ENCODE measurements around the gene ITSN2.
"Not testable (repeated sequence)": the region's sequence is repeated elsewhere in the genome, so short reads cannot be mapped to it uniquely, and the experiment has no call there.

Gene ITSN2

DNA sequence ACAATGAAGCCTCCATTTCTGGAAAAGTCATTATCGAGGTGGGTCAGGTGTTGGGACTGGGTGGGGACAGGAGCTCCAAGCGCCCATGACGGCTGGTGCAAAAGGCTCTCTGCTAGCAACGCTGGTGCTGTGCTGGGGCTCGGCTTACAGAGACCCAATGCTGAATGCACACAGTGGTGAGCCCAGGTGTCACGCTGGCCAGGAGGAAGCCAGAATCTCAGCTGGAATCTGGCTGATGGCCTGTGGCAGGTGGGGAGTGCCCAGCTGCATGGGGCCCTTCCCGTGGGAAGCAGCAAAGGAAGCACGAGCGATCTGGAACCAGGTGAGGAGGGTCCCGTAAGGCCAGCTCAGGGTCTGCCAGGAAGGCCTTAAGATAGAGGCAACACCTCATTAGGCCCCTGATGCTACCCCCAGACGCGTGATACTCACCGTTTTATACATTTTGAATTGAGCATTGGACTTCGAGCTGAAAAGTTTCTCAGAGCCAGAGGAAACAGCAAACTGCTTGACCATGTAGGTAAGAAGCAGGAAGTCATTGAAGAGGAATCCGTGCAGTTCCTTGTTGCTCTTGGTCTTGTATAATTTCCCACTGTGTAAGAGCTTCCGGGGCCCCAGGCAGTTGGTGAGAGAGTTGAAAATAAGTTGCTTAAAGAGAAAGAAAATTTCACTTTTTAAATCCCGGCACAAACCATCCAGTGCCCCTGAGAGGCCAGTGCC is 150.8 kb downstream of the ITSN2 start:
- no peak for DNase-seq

DNA sequence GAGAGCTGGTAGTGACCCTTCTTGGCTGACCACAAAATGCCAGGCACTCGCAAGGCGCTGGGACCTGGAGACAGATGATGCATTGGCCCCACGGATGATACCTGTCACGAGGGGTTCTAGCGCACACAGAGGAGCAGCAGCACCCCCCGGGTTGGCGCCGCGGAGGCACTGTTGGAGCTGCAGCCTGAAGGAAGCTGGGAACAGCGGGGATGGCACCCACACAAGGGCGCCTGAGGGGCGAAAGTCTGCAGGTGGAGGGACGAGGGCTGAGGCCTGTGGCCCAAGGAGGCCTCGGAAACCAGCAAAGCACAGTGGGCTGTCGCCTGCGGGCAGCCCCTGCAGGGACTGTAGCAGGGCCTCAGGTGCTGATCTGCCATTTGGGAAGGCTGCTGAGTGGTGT is 151.8 kb downstream of the ITSN2 start:
- no peak for DNase-seq

DNA sequence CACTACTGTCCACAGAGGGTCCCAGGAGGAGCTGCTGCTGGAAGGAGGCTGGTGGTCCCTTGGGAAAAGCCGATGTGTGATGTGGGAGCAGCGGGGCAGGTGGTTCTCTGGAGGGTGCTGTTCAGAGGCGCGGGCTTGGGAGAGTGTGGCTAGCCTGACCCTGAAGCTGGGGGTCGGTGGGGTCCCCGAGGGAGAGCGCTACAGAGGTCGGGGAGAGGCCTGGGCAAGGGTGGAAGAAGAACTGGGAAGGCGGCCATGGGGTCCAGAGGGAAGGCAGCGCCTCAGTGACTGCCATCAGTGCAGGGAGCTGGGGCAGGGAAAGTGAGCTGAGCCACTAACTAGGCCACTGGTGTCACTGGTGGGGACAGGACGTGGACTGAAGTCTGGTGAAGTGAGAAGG is 153.0 kb downstream of the ITSN2 start:
- DNase-seq = no peak

DNA sequence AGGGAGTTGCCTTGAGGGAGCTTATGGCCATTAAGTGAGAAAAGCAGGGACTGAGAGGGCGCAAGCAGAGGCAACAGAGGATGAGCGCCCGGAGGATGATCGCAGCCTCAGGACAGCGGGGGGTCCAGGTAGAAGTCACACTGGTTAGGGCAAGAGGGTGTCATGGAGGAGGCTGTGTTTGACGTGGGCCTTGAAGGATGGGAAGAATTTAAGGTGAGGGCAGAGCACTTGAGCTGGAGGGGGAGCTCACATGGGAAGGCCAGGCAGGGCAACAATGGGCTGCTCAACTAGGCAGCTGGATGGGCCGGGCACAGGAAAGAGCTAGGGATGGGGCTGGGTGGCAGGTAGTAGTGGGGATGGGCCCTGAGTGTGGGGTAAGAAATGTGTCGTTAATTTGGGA is 153.6 kb downstream of the ITSN2 start:
- DNase-seq = no peak

DNA sequence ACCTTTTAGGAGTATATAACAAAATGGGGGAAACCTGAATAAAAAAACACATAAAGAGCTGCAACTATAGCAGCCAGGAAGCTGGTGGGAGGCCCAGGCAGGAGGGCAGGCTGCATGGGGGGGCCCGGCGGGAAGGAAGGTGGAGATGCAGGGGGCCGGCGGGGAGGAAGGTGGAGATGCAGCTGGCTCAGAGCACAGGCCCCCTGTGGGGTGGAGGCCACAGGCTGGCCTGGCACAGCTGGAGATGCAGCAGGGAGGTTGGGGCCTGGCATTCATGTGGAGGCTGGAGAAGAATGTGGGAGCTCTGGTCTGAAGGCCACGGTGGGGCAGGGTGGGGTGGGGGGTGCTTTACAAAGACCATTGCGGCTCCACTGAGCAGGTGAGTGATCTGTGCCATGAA is 154.1 kb downstream of the ITSN2 start:
- no peak for DNase-seq

DNA sequence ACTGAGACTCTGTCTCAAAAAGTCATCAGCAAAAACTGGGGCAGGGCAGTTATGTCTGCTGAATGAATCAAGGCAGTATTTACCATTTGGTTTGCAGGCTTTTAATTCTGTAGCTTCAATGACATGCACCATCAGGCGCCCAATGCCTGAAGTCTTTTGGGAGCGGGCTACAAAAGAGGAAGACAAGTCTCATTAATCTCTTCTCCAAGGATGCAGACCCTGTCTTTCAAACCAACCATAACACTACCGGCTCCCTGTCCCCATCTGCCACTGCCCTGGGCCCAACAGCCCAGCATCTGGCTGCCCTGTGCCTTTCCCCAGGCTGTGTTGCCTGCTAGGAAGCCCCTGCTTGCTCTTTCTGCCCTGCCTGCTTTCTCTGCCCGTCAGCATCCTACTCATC is 155.2 kb downstream of the ITSN2 start:
- DNase-seq = no peak

DNA sequence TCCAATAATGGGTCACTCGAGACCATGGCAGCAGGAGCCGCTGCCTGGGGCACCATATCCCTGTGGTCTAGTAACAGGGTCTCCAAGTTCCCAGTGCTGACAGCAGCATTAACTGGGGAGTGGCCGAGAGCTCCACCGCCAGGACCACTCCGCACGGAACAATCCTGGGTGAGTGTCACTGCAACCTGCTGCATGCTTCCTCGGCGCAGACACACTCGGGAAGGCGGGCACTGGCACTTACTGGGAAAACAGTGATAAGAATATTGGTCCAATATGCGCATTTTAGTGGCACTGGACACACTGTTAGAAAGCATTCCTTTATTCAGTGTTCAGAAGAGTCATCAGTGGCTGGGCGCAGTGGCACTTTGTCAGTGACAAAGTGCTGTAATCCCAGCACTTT is 155.8 kb downstream of the ITSN2 start:
- no peak for DNase-seq

DNA sequence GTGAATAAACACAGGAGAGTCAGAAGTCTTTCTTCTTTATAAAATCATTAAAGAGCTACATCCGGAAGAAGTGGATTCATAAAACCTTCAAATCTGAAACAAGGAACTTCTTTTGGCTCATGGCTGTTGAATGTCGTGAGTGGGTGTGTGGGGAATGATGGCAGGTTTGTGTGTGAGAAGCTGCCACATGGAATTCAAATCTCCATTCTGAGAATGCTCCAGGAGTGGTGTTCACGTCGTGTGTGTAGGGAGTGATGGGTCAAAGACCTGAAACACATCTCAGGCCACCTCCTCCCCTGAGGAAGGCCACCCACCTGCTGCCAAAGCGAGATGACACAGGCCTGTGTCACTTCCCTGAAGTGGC is 156.6 kb downstream of the ITSN2 start:
- DNase-seq = no peak

DNA sequence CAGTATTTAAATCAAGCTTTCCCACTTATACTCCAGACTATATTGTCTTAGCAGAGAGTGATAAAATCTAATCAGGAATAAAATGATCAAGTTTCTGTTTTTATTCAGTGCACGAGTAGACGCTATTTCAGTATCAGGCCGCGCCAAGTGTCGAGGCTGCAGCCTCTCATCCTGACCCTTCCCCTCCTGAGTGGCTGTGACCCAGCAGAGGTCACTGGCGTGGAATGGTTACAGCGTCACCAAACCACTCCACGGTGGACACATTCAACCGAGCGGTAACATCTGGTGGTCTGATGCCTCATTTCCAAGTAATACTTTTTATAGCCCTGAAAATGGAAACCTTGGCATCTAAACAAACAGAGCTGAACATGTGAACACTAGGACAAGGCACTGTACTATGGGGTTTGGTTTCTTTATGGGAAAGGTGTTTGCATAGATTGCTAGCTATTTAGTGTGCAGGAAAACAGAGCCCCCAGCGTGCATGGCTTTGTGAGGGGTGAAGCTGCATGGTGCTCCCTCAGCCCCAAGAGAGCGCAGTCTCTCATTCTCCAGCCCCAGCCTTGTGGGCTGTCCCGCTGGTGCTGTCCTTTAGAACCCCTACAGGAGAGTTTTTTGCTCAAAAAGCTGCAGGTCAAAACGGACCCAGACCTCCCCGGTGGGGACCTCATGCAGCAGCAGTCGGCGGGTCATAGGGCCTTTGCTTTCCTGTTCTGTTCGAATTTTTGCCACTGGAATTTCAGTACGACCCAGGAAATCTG is 157.1 kb downstream of the ITSN2 start:
- DNase-seq = no peak

DNA sequence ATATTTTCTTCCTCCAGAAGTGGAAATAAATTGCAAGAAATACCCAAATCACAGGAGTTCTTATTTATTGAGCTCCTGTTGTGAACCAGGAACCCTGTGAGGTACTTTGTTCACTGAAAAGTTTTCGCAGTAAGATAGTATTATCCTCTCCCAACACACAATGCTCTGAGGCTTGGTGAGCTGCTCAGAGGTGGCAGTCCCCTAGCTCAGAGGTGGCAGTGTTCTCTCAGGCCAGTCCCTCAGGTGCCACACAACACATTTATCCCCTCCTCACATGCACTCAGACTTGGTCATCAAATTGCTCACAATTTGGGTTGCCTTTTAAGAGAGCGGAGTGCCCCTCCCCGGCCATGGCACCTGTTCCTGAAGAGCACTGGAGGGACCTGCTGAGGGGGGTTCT is 159.5 kb downstream of the ITSN2 start:
- DNase-seq = no peak

DNA sequence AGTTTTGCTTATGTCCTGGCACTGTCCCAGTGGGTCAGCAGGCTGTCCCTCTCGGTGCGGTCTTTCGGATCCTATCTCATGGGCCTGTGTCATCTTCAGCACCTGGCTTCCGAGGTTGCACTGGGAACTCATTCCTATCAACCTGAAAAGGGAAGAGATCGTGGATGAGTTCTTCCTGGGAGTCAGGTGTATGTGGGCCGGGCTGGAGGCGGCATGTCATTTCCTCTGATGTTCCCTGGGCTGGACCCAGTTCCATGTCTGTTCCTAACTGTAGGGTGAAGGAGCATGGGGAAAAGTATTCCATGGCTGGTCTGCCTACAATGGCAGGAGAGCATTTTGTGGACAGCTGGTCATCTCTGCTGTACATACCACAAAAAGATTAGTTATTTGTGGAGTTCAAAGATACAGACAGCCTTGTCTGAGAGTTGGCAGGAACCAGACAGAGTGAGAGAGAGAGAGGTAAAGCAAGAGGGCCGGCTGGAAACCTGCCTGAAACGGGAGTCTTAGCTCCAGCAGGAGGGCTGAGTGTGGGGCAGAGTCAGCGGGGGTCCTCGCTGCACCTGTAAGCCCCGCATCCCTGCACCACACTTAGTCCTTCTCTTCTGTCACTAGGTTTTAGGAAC is 160.3 kb downstream of the ITSN2 start:
- DNase-seq = no peak

DNA sequence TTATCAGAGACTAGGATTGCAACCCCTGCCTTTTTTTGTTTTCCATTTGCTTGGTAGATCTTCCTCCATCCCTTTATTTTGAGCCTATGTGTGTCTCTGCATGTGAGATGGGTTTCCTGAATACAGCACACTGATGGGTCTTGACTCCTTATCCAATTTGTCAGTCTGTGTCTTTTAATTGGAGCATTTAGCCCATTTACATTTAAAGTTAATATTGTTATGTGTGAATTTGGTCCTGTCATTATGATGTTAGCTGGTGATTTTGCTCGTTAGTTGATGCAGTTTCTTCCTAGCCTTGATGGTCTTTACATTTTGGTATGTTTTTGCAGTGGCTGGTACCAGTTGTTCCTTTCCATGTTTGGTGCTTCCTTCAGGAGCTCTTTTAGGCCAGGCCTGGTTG is 163.1 kb downstream of the ITSN2 start:
- not testable (repeated sequence) for DNase-seq

DNA sequence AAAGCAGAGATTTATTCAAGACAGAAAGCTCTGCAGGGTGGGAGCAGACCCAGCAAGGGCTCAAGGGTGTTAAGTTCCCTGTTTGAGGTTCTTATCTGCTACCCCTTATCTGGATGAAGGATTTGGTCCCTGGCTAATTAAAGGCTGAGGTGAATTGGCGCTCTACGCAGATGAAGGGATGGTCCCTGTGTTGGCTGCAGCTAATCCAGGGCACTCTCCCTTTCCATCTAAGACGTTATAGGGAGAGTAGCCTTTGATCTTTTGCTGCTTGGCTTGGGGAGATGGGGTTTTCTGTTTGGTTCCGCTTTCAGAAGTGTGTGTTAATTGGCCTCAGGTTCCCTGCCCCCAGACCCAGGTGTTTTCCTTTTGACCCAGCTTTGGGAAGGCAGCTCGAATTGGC is 168.5 kb downstream of the ITSN2 start:
- DNase-seq = no peak

DNA sequence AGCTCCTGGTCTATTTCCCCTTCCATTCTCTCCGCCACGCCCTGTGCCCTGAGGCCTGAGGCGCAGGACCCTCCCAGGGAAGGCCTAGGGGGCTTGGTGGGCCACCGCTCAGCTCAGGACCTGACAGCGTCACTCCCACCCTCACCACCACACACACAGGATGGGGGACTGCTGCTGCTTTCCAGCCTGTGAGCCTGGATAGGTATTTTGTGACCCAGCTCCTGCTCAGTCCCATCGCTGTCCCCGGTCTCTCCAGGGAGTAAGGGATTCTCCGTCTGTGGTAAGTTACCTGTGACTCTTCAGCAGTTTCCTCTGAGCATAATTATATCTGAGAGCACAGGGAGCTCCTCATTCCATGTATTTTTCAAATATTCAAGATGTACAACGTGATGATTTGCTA is 169.2 kb downstream of the ITSN2 start:
- no peak for DNase-seq

DNA sequence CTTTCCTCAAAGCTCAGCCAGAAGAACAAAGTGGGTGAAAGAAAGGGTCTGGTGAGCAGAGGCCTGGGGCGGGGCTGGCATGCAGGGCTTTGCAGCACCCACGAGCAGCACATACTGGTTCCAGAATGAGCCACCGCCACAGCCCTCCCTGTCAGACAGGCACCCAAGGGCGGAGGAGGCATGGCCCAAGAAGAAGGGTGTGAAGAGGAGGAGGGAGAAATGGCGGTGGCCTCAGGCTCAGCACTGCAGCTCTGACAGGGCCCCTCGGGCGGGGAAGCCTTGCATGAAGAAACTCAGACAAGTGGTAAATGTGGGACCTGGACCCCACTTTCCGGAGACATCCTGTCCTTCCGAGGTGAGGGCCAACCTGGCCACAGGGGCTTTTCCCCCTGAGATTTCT is 169.8 kb downstream of the ITSN2 start:
- DNase-seq = no peak

DNA sequence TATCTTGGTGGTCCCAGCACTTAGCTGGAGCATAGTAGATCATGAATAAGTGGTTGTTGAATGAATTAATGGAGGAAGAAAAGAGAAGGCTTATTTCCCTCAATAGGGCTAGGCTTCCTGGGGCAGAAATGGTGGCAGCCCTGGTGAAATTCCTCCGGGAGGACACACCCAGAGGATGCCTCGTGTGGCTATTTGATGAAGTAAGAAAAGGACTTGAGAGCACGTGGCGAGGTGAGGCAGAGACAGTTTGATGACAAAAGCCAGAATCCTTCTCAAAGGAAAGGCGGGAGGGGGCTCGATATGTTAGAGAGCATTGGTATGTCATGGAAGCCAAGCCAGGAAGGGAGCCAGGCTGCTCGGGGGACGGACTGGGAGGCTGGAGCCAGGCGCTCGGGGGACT is 170.8 kb downstream of the ITSN2 start:
- DNase-seq = no peak

DNA sequence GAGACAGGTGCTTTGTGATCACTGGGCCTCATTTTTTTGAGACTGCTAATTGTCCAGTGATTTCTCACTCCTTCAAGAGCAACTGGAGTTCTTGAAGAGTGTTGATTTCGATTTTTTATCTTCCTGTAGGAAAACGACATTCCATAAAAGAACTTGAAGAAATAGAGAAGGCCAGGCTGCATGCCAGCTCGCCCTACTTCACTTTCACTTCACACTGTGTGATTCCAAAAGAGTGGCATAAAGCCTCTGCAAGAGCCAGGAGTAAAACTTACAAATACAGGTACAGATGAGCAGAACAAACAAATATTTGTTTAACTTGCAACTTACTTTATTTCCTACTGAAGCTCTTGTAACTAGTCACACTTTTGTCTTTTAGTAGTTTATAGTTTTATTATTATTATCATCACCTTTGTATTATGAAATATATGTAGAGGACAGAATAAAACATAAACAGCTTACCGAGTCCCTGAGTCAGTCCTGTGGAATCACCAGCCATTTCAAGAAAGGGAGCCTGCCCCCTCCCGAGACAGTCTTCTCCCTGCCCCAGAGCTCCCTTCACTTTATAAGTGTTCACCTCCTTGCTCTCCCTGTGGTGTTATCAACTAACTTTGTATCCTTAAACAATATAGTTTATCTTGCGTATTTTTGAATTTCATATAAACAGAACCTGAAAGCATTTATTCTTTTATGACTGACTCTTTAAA is 176.8 kb downstream of the ITSN2 start:
- no peak for DNase-seq

DNA sequence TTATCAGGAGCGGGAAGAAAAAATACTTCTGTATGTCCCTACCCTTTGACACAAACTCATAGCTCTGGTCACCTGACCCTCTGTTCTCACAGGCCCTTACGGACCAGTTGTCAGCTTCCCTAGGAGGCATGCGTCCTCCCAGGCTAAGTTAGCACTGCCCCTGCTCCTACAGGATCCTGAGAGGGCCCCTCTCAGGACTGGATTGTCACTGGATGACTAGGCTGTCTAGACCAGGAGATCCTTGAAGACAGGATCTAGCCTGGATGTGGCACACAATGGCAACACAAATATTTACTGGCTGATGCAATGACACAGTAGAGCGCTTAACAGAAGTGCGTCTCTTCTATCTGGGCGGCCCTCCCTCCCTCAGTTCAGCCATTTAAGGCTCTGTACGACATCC is 177.8 kb downstream of the ITSN2 start:
- no peak for DNase-seq

DNA sequence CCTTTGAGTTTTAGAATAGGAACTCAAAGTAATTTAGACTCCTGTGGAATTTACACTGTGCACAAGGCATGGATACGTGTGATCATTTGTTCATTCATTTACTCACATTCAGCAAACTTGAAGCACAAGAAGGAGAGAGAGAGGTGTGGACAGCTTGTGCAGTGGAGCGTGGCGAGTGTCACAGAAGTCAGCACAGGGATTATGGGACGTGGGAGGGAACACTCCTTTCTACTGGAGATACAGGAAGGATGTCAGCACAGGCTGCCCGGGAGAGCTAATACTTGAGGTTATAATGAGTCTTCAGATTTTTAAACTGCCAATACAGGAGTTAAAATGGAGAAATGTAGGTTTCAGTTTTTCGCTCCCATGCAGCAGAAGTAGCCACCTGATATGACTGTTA is 178.5 kb downstream of the ITSN2 start:
- no peak for DNase-seq

DNA sequence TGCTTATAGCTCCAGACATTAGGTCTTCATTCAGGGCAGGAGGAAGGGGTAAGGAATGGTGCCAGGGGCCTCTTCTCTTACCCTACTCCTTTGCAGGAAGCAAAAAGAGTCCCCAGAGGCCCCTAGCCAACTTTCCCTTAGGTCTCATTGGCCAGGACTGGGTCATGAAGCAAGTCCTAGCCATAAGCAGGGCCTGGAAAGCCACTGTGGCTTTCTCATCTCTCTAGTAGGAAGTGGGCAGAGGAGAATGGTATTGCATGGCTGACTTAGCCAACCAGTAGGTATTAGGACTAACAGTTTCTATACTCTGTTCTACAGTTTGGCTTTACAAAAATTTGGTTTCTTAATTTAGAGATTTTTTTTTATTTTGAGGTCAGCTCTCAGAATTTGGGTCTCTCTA is 180.7 kb downstream of the ITSN2 start:
- DNase-seq = no peak

DNA sequence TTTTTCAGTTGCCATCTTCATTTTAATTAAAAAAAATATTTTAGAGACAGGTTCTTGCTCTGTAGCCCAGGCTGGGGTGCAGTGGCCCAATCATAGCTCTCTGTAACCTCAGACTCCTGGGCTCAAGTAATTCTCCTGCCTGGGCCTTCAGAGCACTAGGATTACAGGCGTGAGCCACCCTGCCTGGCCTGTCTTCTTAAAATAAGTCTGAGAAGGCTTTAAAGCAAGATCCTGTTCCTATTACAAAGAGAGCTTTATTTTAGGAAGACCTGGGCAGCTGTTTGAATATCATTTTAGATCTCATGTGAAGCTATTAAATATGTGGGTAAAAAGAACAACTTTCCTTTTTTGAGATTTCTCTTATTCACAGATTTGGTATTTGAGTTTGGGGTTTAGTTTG is 184.0 kb downstream of the ITSN2 start:
- no peak for DNase-seq

DNA sequence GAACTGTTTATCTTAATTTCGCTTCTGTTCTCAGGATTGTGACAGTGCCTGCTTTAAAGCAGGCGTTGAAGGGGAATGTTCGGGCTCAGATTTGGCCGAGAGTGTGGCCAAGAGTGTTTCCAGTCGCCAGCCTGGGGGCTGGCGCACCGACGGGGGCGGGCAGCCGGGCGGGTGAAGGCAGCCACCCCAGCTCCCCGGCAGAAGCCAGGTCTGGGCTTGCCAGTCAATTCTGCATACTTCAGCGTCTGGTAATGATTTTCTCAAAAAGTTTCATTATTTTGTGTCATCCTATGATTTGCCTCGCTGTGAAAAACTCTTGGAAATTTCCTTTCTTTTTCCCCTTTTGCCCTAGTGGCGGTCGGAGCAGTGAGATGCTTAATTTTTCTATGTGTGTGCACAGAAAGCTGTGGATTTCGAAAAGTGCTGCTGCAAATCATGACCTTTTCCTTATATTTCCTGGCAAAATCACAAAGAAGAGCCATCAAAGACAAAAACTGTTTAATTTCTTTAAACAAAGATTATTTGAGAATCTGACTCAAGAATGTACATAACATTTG is 184.6 kb downstream of the ITSN2 start:
- DNase-seq = no peak

DNA sequence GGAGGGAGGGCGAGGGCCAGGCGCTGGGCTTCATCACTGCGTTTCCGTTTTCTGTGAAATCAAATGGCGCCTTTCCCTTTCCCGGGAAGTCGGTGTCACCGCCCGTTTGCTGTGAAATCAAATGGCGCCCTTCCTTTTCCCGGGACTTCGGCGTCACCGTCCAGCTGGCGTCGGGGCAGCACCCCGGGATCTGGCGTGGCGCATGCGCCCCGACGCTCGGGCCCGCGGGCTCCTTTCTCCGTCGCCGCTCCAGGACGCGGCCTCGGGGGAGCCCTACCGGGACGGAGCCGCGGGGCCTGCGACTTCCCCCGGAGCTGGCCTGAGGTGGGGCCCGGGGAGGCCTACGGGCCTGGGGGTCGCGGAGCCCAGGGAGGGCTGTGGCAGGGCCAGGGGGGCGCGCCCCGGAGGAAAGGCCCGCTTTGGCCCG is 185.5 kb downstream of the ITSN2 start, which contains the start of gene FAM228A:
Gene FAM228A (plus strand): TSS at position 203 of the 427 bp plus-strand sequence. CDS start 428 bp downstream, outside the sequence.
- DNase-seq = no peak
